Measurements from ENCODE around the gene DPH1. TPM values are rescaled to one million over a fixed set of nuclear protein-coding genes. Genes with fewer than 3 reads are reported as not detected.
A peak's percentile ranks its signal among the peaks of the same experiment; 100 is the strongest.

Gene DPH1
- polyA plus RNA-seq, 1 of the 3 experiments (the other 2 are of a cell fraction), result 36.2 TPM

GRCh38 chr17:2024572-2025219, 5.3 kb upstream of the DPH1 start:
- Histone ChIP-seq H3K36me3 (replicated peaks in 1 of 2; ENCODE audit: control insufficient read depth in 1 of 2, insufficient read depth in 2 of 2, low read length in 1 of 2) (no peaks in the 10 kb centered on the region), H3K4me2 (peak overlapping the region; percentile 79), H3K9me2 (no peaks in the 10 kb centered on the region), H3K27ac (ENCODE audit: low read depth in 2 of 2, low read length in 1 of 2) (no peak overlapping the region), H3K4me3 (ENCODE audit: low read depth in 2 of 2, low read length in 1 of 2) (peak overlapping the region; percentile 42 to 52; a peak in 3 of 4 replicates), H3K4me1 (ENCODE audit: control insufficient read depth in 1 of 2, insufficient read depth in 2 of 2, low read depth in 1 of 2, low read length in 1 of 2) (peaks cover 0 to 10% of the 10 kb centered on the region in 2 experiments; a peak in 1 of 4 replicates), H3K9ac (no peak overlapping the region), H2AFZ (ENCODE audit: low read depth) (peak overlapping the region; percentile 46; the same call in 1 of the 2 replicates), H3K79me2 (ENCODE audit: insufficient read depth) (no peaks in the 10 kb centered on the region), H3K9me3 (no peaks in the 10 kb centered on the region), H3F3A (replicated peaks; ENCODE audit: insufficient read depth) (no peaks in the 10 kb centered on the region), H4K20me1 (ENCODE audit: insufficient read depth) (no peaks in the 10 kb centered on the region), H3K27me3 (ENCODE audit: insufficient read depth) (peaks cover 31% of the 10 kb centered on the region)
- ChIA-PET POLR2A (interaction anchor here (1.2 to 1.7 kb wide), 3 partner anchors 12 to 116 kb away, joined by 3 to 11 read pairs (median 4); no protein-coding TSS in a partner anchor), CTCF (interaction anchor here (0.7 to 8.6 kb wide), 19 partner anchors 10 to 220 kb away, joined by 3 to 197 read pairs (median 16); partner anchors contain the start of gene OVCA2)
- under 1% methylated on average over 14 of the region's 73 CpGs for WGBS (ENCODE audit: low lambda C conversion rate)
- DNase-seq, result peak; percentile 59
- TF ChIP-seq, protein P1, sequence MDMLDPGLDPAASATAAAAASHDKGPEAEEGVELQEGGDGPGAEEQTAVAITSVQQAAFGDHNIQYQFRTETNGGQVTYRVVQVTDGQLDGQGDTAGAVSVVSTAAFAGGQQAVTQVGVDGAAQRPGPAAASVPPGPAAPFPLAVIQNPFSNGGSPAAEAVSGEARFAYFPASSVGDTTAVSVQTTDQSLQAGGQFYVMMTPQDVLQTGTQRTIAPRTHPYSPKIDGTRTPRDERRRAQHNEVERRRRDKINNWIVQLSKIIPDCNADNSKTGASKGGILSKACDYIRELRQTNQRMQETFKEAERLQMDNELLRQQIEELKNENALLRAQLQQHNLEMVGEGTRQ (IDR thresholded peaks at IDR 0.05; ENCODE audit: borderline replicate concordance, low read depth, low read length), result no peak
- TF ChIP-seq EZH2phosphoT487 (IDR thresholded peaks at IDR 0.05; ENCODE audit: borderline replicate concordance, low read depth) (0 out of 2 replicates have a peak, but pooled peaks have one; percentile 67), TAF1 (IDR thresholded peaks at IDR 0.05; ENCODE audit: borderline replicate concordance, low read depth, low read length) (no peak)

DNA sequence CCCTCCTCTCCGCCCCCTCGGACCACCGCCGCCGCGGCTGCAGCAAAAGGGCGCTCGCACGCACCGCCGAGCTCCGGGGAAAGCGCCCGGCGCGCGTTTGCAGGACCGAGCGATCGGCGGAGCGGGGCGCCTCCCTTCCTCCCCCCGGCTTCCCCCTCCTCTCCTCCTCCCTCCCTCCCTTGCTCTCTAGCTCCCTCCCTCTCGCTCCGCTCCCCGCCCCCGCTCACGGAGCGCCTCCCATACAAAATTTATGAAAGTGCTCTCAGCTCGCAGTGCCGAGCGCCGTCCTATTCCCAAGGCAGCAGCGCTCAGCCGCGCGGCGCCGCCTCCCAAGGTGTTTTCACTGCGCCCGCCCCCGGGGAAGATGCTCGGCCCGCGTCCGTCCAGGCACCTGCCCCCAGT, 4.7 kb upstream of the DPH1 start, which contains the start of gene RTN4RL1:
Gene RTN4RL1, minus strand, starts transcription at position 115 of the 402 bp plus-strand sequence. CDS start 469 bp downstream, outside the sequence.
- Histone ChIP-seq H3K4me3 (ENCODE audit: low read depth in 2 of 2, low read length in 1 of 2) (peak within 1 kb of the TSS; percentile 42 to 52), H3F3A (replicated peaks; ENCODE audit: insufficient read depth) (no peaks in the 10 kb centered on the region), H3K36me3 (replicated peaks in 1 of 2; ENCODE audit: control insufficient read depth in 1 of 2, insufficient read depth in 2 of 2, low read length in 1 of 2) (no peaks in the 10 kb centered on the region), H3K79me2 (ENCODE audit: insufficient read depth) (no peaks in the 10 kb centered on the region), H4K20me1 (ENCODE audit: insufficient read depth) (no peaks in the 10 kb centered on the region), H3K4me1 (ENCODE audit: control insufficient read depth in 1 of 2, insufficient read depth in 2 of 2, low read depth in 1 of 2, low read length in 1 of 2) (peaks cover 0 to 11% of the 10 kb centered on the region in 2 experiments; a peak in 1 of 4 replicates), H3K9me2 (no peaks in the 10 kb centered on the region), H2AFZ (ENCODE audit: low read depth) (peak within 1 kb of the TSS; percentile 46; the same call in 1 of the 2 replicates), H3K27me3 (ENCODE audit: insufficient read depth) (peaks cover 26% of the 10 kb centered on the region), H3K27ac (ENCODE audit: low read depth in 2 of 2, low read length in 1 of 2) (no peak within 1 kb of the TSS), H3K9me3 (no peaks in the 10 kb centered on the region), H3K9ac (no peak within 1 kb of the TSS), H3K4me2 (peak within 1 kb of the TSS; percentile 79)
- WGBS (ENCODE audit: low lambda C conversion rate), result 1% methylated on average over 13 of the region's 47 CpGs
- ChIA-PET CTCF (interaction anchor here (0.7 to 8.6 kb wide), 35 partner anchors 10 to 356 kb away, joined by 3 to 197 read pairs (median 6); partner anchors contain the start of genes HIC1 and OVCA2), POLR2A (interaction anchor here (1.5 to 1.7 kb wide), 2 partner anchors 12 to 116 kb away, joined by 3 to 11 read pairs; no protein-coding TSS in a partner anchor)
- peak; percentile 78 for DNase-seq
- no peak for TF ChIP-seq GABPA (IDR thresholded peaks at IDR 0.05; ENCODE audit: low read depth)
- TF ChIP-seq CTCF (IDR thresholded peaks at IDR 0.05), result no peak
- TF ChIP-seq FOSL2 (IDR thresholded peaks at IDR 0.05; ENCODE audit: borderline replicate concordance, low read depth), result no peak
- no peak for TF ChIP-seq YY1 (IDR thresholded peaks at IDR 0.05; ENCODE audit: low read depth)
- TF ChIP-seq, protein P1 (IDR thresholded peaks at IDR 0.05; ENCODE audit: borderline replicate concordance, low read depth, low read length), result no peak
- TF ChIP-seq NFIC (IDR thresholded peaks at IDR 0.05; ENCODE audit: borderline replicate concordance), result no peak
- no peak for TF ChIP-seq ZBTB33 (IDR thresholded peaks at IDR 0.05; ENCODE audit: borderline replicate concordance, low read depth)
- TF ChIP-seq POLR2AphosphoS5 (IDR thresholded peaks at IDR 0.05; ENCODE audit: low read depth, low read length), result no peak
- TF ChIP-seq EZH2phosphoT487 (IDR thresholded peaks at IDR 0.05; ENCODE audit: borderline replicate concordance, low read depth), result no peak
- TF ChIP-seq TAF1 (IDR thresholded peaks at IDR 0.05; ENCODE audit: borderline replicate concordance, low read depth, low read length), result no peak
- no peak for TF ChIP-seq FOXJ3 (CRISPR knock-in tag; IDR thresholded peaks at IDR 0.05)
- no peak for TF ChIP-seq FOXM1 (IDR thresholded peaks at IDR 0.05; ENCODE audit: low read depth)
- no peak for TF ChIP-seq ELF1 (IDR thresholded peaks at IDR 0.05)
- no peak for TF ChIP-seq USF1 (IDR thresholded peaks at IDR 0.05; ENCODE audit: borderline replicate concordance, low read depth)
- TF ChIP-seq MXI1 (IDR thresholded peaks at IDR 0.05; ENCODE audit: low read depth, low read length), result no peak
- TF ChIP-seq, protein P2, sequence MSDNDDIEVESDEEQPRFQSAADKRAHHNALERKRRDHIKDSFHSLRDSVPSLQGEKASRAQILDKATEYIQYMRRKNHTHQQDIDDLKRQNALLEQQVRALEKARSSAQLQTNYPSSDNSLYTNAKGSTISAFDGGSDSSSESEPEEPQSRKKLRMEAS (IDR thresholded peaks at IDR 0.05; ENCODE audit: low read depth), result no peak

Measured in SK-N-SH (cell line).